Right lobe of liver (tissue), 6 donors: ENCODE data around the gene AIP. TPM values are rescaled to one million over a fixed set of nuclear protein-coding genes. Genes with fewer than 3 reads are reported as not detected.
A peak's percentile ranks its signal among the peaks of the same experiment; 100 is the strongest.

Source experiments
- ATAC-seq, 4 donors: fragments of 200-7000 bp; cut with Tn5 transposase; one replicate each; pipeline ENCODE4 v1.9.1; 2020; ENCODE audit warnings: mild to moderate bottlenecking in 4 of 4, moderate library complexity in 4 of 4
- DNase-seq, 3 donors: peaks; one replicate each; pipeline ENCODE4 v3.0.0-alpha.2; 2020
- H3K27ac ChIP-seq, 3 donors: fragments of 200-600 bp; one replicate each; pipeline ENCODE4 v1.8.0; 2022
- H3K27me3 ChIP-seq, 2 donors: fragments of 200-600 bp; one replicate each; pipeline ENCODE4 v1.8.0; 2022
- H3K36me3 ChIP-seq, 4 donors: fragments of 200-600 bp; sonication (generic) in 1 of 4; one replicate each; pipeline versions ENCODE4 v1.5.1 to v1.8.0; 2017 to 2022; ENCODE audit warnings: control low read depth in 1 of 4
- H3K4me1 ChIP-seq, 4 donors: fragments of 200-600 bp; sonication (generic) in 1 of 4; one replicate each; pipeline versions ENCODE4 v1.5.1 to v1.8.0; 2017 to 2022; ENCODE audit warnings: control low read depth in 1 of 4
- H3K4me3 ChIP-seq, 3 donors: fragments of 200-600 bp; one replicate each; pipeline ENCODE4 v1.8.0; 2022
- H3K9me3 ChIP-seq, 4 donors: fragments of 200-600 bp; sonication (generic) in 1 of 4; one replicate each; pipeline versions ENCODE4 v1.5.1 to v1.8.0; 2017 to 2022; ENCODE audit warnings: control low read depth in 1 of 4
- POLR2A ChIP-seq: fragments of 450-650 bp; IDR thresholded peaks from one replicate; pipeline ENCODE4 v1.6.1; 2017; ENCODE audit warnings: antibody characterized with exemption, mild to moderate bottlenecking
- WGBS: methylation state at CpG from one replicate; pipeline ENCODE4 v1.1.6; 2018; ENCODE audit warnings: low coverage, low lambda C conversion rate; ENCODE audit not compliant: insufficient coverage; ENCODE audit errors: missing lambda C conversion rate; 5-methylcytosine and 5-hydroxymethylcytosine counted together
- intact Hi-C, 2 donors: fragments of 100-400 bp; cut with DNase I; formaldehyde crosslinking; loops; one replicate each; pipeline versions ENCODE4 v1.11.2 to v1.14.1; 2022
- total RNA-seq, 6 experiments: library from RNA; depleted of rRNA in 2 of 6; stranded (reverse); fragments of >200 nt in 2 of 6; fragmentation: NEBNext Ultra II Directional in 3 of 6; extraction: Animal tissue kit (Norgen Biotek cat#: 25700) in 3 of 6; gene quantifications; one replicate each; pipeline versions ENCODE4 v1.1.0 to v1.2.4, GENCODE V29; 2016 to 2023
- TF ChIP-seq, protein P1 (sequence below), 4 donors: fragments of 200-600 bp in 3 of 4; fragments of 450-650 bp in 1 of 4; IDR thresholded peaks; one replicate each; pipeline versions ENCODE4 v1.5.1 to v1.8.0; 2016 to 2022; ENCODE audit warnings: antibody characterized with exemption in 4 of 4, mild to moderate bottlenecking in 2 of 4
- donor health status: DM: no; HTN: yes; CAD: no.
- donor health status: DM: no; HTN: no; CAD: no.
- donor health status: DM: no; HTN: no; CAD: no.
- donor health status: DM: no; HTN: yes; CAD: no.
- donor health status: DM: no; HTN: yes; CAD: no.

The AIP gene
- total RNA-seq, 6 experiments from 2014 or later = 20.8 to 33.9 (median 25.7) TPM

DNA sequence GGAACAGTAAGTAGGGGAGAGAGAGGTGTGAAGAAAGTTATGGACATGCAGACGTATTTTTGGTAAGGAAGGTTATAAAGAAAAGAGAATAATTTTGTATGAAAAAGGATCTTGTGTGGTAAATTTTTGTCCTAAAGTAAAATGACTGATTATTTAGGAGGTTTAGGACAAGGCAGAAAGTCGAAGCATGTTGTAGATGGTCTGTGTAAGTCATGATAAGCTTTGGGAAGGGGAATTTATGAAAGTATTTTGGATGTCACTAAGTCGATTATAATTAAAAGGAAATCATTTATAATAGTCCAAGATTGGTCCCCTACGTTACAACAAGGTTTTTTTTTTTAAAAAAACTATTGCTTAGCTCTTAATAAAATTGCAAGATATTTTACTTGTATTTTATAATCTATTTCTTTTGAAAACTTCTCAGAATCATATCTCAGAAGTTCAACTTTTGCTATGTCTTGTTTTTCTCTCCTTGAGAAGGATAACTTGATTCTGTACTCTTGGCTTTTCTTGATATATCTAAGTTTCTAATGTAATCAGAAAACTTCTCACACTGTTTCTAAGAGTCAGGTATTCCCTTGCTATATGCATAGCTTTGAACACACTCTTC, 51.3 kb downstream of the AIP start:
- no peak for DNase-seq
- ATAC-seq = no peak
- 38% methylated on average over 4 of the region's 4 CpGs for WGBS
- H3K4me3 ChIP-seq = no peak overlapping the region
- no peaks in the 10 kb centered on the region for H3K4me1 ChIP-seq
- intact Hi-C loops = no loop called here
- no peaks in the 10 kb centered on the region for H3K9me3 ChIP-seq
- H3K36me3 ChIP-seq = no peaks in the 10 kb centered on the region
- TF ChIP-seq, protein P1, sequence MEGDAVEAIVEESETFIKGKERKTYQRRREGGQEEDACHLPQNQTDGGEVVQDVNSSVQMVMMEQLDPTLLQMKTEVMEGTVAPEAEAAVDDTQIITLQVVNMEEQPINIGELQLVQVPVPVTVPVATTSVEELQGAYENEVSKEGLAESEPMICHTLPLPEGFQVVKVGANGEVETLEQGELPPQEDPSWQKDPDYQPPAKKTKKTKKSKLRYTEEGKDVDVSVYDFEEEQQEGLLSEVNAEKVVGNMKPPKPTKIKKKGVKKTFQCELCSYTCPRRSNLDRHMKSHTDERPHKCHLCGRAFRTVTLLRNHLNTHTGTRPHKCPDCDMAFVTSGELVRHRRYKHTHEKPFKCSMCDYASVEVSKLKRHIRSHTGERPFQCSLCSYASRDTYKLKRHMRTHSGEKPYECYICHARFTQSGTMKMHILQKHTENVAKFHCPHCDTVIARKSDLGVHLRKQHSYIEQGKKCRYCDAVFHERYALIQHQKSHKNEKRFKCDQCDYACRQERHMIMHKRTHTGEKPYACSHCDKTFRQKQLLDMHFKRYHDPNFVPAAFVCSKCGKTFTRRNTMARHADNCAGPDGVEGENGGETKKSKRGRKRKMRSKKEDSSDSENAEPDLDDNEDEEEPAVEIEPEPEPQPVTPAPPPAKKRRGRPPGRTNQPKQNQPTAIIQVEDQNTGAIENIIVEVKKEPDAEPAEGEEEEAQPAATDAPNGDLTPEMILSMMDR (IDR thresholded peaks at IDR 0.05) = no peak
- no peak for TF ChIP-seq POLR2A
- H3K27me3 ChIP-seq = no peaks in the 10 kb centered on the region
- H3K27ac ChIP-seq = no peak overlapping the region

GRCh38 chr11:67535561-67535960, 52.7 kb downstream of the AIP start:
- H3K4me3 ChIP-seq = no peak overlapping the region
- no peaks in the 10 kb centered on the region for H3K4me1 ChIP-seq
- intact Hi-C loops = no loop called here
- H3K9me3 ChIP-seq = no peaks in the 10 kb centered on the region
- TF ChIP-seq POLR2A = no peak
- TF ChIP-seq, protein P1 (IDR thresholded peaks at IDR 0.05) = no peak
- DNase-seq (no peak), ATAC-seq (no peak)
- H3K36me3 ChIP-seq = no peaks in the 10 kb centered on the region
- no peak overlapping the region for H3K27ac ChIP-seq
- no peaks in the 10 kb centered on the region for H3K27me3 ChIP-seq
- WGBS = 67% methylated on average over 1 of the region's 1 CpG

- 81% methylated on average over 6 of the region's 6 CpGs for WGBS
- TF ChIP-seq, protein P1 (IDR thresholded peaks at IDR 0.05) = no peak
- TF ChIP-seq POLR2A = no peak
Measured at GRCh38 chr11:67538306-67538705, 55.5 kb downstream of the AIP start.

DNA sequence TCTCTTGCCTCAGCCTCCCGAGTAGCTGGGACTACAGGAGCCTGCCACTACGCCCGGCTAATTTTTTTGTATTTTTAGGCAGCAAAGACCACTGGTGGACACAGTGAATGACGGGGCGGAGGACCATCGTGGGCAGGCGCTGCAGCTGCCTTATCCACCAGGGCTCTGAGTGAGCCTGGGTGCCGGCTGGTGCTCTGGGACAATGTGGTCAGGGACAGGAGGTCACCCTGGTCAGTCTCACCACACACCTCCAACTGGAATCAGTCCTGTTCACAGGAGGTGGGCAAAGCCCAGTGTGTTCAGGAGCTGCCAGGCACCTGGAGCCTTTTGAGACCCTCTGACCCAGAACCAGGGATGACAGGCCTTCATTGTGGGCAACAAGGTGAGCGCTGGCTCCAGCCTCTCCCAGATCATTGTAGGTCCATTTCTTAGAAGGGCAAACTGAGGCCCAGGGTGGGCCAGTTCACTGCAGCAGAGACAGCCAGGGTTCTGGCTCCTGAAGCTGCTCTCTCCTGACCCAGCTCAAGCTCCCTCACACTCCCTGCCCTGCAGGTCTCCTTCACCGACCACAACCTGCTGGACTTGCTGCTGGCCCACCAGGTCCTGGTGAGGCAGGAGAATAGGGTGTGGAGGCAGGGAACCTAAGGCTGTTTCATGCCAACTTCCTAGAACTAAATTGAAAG, 56.1 kb downstream of the AIP start:
- DNase-seq (no peak), ATAC-seq (peak in 1 of 4 donors; percentile 11)
- H3K9me3 ChIP-seq = no peaks in the 10 kb centered on the region
- intact Hi-C loops = no loop called here
- TF ChIP-seq POLR2A = no peak
- TF ChIP-seq, protein P1 (IDR thresholded peaks at IDR 0.05) = no peak
- 100% methylated on average over 1 of the region's 10 CpGs for WGBS
- no peak overlapping the region for H3K27ac ChIP-seq
- no peaks in the 10 kb centered on the region for H3K4me1 ChIP-seq
- H3K36me3 ChIP-seq = no peaks in the 10 kb centered on the region
- no peaks in the 10 kb centered on the region for H3K27me3 ChIP-seq
- H3K4me3 ChIP-seq = no peak overlapping the region

More at GRCh38 chr11:67538306-67538705, 55.5 kb downstream of the AIP start:
- Histone ChIP-seq H3K27me3 (no peaks in the 10 kb centered on the region), H3K9me3 (no peaks in the 10 kb centered on the region), H3K36me3 (no peaks in the 10 kb centered on the region), H3K27ac (no peak overlapping the region), H3K4me1 (no peaks in the 10 kb centered on the region), H3K4me3 (no peak overlapping the region)
- ATAC-seq (no peak), DNase-seq (no peak)
- intact Hi-C loops = no loop called here
